ENCODE data around the gene GNB5. TPM values are rescaled to one million over a fixed set of nuclear protein-coding genes. Genes with fewer than 3 reads are reported as not detected.
"Not testable (repeated sequence)": the region's sequence is repeated elsewhere in the genome, so short reads cannot be mapped to it uniquely, and the experiment has no call there.

GNB5 gene
- total RNA-seq, 1 experiment from 2014 or later: 29.8 TPM

DNA sequence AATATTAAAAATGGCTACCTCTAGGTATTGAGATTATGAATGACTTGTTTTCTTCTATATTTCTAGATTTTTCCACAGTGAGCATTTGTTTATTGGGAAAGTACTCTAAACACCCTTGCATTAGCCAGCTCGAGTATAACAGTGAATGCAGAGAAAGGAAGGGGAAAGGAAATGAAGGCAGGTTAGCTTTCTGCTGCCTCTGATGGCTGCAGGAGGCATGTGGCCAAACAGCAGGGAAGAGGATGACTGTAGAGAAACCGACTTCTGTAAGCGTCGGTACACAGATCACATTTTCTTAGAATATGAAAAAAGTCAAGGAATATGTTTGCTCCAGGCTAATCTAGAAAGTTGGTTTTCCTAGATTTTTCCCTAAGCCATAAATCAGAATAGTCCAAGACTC is 19.8 kb downstream of the GNB5 start:
- Histone ChIP-seq H3K23ac (ENCODE audit: insufficient read length, low read depth, low read length) (no peak overlapping the region), H3K18ac (ENCODE audit: insufficient read length, low read depth, low read length) (no peak overlapping the region), H3K79me2 (ENCODE audit: insufficient read depth, low read length) (0 out of 2 replicates have a peak, but pooled peaks cover 2% of the 10 kb centered on the region), H2BK15ac (ENCODE audit: low read depth, low read length) (no peak overlapping the region), H3T11ph (ENCODE audit: low read length) (no peak overlapping the region), H2AFZ (ENCODE audit: low read length) (no peak overlapping the region), H3K27me3 (ENCODE audit: insufficient read depth, low read length) (no peaks in the 10 kb centered on the region), H2BK12ac (ENCODE audit: insufficient read length, low read depth, low read length) (no peak overlapping the region), H2BK20ac (ENCODE audit: low read depth, low read length, poor library complexity, severe bottlenecking) (no peak overlapping the region), H2AK5ac (ENCODE audit: insufficient read length, low read length) (no peak overlapping the region), H3K23me2 (ENCODE audit: insufficient read length, low read depth, low read length, poor library complexity, severe bottlenecking) (no peaks in the 10 kb centered on the region), H3K9ac (ENCODE audit: extremely low read depth, insufficient read length, low read length) (no peak overlapping the region), H3K79me1 (ENCODE audit: insufficient read depth, low read depth, low read length, poor library complexity, severe bottlenecking) (no peaks in the 10 kb centered on the region), H4K91ac (ENCODE audit: insufficient read length, low read depth, low read length) (no peak overlapping the region), H3K9me3 (ENCODE audit: control insufficient read depth, low read depth, low read length) (no peaks in the 10 kb centered on the region), H2BK5ac (ENCODE audit: insufficient read length, low read length) (no peak overlapping the region), H4K5ac (ENCODE audit: insufficient read length, low read depth, low read length) (no peak overlapping the region), H4K8ac (replicated peaks; ENCODE audit: insufficient read length, low read depth, low read length) (no peak overlapping the region), H3K4me2 (ENCODE audit: insufficient read depth, insufficient read length, low read length) (no peak overlapping the region), H3K27ac (ENCODE audit: insufficient read length, low read depth, low read length) (no peak overlapping the region), H2BK120ac (ENCODE audit: low read depth, low read length, poor library complexity, severe bottlenecking) (no peak overlapping the region), H4K20me1 (ENCODE audit: control insufficient read depth, insufficient read depth, insufficient read length) (no peaks in the 10 kb centered on the region), H3K56ac (ENCODE audit: insufficient read length, low read depth, low read length) (no peak overlapping the region), H3K4ac (ENCODE audit: low read depth, low read length) (no peak overlapping the region), H3K14ac (ENCODE audit: insufficient read depth, low read length) (no peak overlapping the region), H3K4me1 (ENCODE audit: insufficient read depth, low read length) (no peaks in the 10 kb centered on the region)
- no peaks in the 10 kb centered on the region for H3K36me3 Mint-ChIP-seq (ENCODE audit: insufficient read depth in 1 of 3, low read depth in 3 of 3)
- H3K27me3 Mint-ChIP-seq (ENCODE audit: low read depth): no peaks in the 10 kb centered on the region
- H3K9me3 Mint-ChIP-seq: no peaks in the 10 kb centered on the region
- H3K4me1 Mint-ChIP-seq: peaks cover 7% of the 10 kb centered on the region in 2 experiments
- H3K4me3 Mint-ChIP-seq: peak overlapping the region in 1 of 2 experiments; percentile 19; a peak in 1 of 5 replicates
- TF ChIP-seq, protein P1, sequence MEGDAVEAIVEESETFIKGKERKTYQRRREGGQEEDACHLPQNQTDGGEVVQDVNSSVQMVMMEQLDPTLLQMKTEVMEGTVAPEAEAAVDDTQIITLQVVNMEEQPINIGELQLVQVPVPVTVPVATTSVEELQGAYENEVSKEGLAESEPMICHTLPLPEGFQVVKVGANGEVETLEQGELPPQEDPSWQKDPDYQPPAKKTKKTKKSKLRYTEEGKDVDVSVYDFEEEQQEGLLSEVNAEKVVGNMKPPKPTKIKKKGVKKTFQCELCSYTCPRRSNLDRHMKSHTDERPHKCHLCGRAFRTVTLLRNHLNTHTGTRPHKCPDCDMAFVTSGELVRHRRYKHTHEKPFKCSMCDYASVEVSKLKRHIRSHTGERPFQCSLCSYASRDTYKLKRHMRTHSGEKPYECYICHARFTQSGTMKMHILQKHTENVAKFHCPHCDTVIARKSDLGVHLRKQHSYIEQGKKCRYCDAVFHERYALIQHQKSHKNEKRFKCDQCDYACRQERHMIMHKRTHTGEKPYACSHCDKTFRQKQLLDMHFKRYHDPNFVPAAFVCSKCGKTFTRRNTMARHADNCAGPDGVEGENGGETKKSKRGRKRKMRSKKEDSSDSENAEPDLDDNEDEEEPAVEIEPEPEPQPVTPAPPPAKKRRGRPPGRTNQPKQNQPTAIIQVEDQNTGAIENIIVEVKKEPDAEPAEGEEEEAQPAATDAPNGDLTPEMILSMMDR (conservative IDR thresholded peaks at IDR 0.05): no peak; the same call in 1 of the 3 replicates
- DNase-seq: no peak
- WGBS (ENCODE audit: extremely low coverage, insufficient read length, low lambda C conversion rate): no CpG with 5 or more reads among the region's 4 CpGs
- peak overlapping the region in 1 of 3 experiments; percentile 88; a peak in 1 of 7 replicates for H3K27ac Mint-ChIP-seq

DNA sequence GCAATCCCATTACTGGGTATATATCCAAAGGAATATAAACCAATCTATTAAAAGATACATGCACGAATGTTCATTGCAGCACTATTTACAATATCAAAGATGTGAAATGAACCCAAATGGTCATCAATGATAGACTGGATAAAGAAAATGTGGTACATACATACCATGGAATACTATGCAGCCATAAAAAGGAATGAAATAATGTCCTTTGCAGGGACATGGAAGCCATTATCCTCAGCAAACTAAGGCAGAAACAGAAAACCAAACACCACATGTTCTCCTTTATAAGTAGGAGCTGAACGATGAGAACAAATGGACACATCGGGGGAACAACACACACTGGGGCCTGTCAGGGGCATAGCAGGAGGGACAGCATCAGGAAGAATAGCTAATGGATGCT is 21.0 kb downstream of the GNB5 start:
- not testable (repeated sequence) for DNase-seq; H3T11ph ChIP-seq (ENCODE audit: low read length); H4K20me1 ChIP-seq (ENCODE audit: control insufficient read depth, insufficient read depth, insufficient read length); H3K79me1 ChIP-seq (ENCODE audit: insufficient read depth, low read depth, low read length, poor library complexity, severe bottlenecking); H3K9me3 ChIP-seq (ENCODE audit: control insufficient read depth, low read depth, low read length); H4K91ac ChIP-seq (ENCODE audit: insufficient read length, low read depth, low read length); H3K4me2 ChIP-seq (ENCODE audit: insufficient read depth, insufficient read length, low read length); H3K27ac Mint-ChIP-seq; H3K9ac ChIP-seq (ENCODE audit: extremely low read depth, insufficient read length, low read length); H3K4ac ChIP-seq (ENCODE audit: low read depth, low read length); H3K56ac ChIP-seq (ENCODE audit: insufficient read length, low read depth, low read length); H3K4me3 Mint-ChIP-seq; H3K36me3 Mint-ChIP-seq (ENCODE audit: insufficient read depth in 1 of 3, low read depth in 3 of 3); H3K23me2 ChIP-seq (ENCODE audit: insufficient read length, low read depth, low read length, poor library complexity, severe bottlenecking); H2BK5ac ChIP-seq (ENCODE audit: insufficient read length, low read length); H2BK12ac ChIP-seq (ENCODE audit: insufficient read length, low read depth, low read length); H3K27ac ChIP-seq (ENCODE audit: insufficient read length, low read depth, low read length); H3K4me1 Mint-ChIP-seq; H3K9me3 Mint-ChIP-seq; H4K8ac ChIP-seq (replicated peaks; ENCODE audit: insufficient read length, low read depth, low read length); H2AFZ ChIP-seq (ENCODE audit: low read length); H2BK15ac ChIP-seq (ENCODE audit: low read depth, low read length); H2BK120ac ChIP-seq (ENCODE audit: low read depth, low read length, poor library complexity, severe bottlenecking); H3K14ac ChIP-seq (ENCODE audit: insufficient read depth, low read length); H4K5ac ChIP-seq (ENCODE audit: insufficient read length, low read depth, low read length); H2BK20ac ChIP-seq (ENCODE audit: low read depth, low read length, poor library complexity, severe bottlenecking); H3K79me2 ChIP-seq (ENCODE audit: insufficient read depth, low read length); H3K4me1 ChIP-seq (ENCODE audit: insufficient read depth, low read length); H3K27me3 ChIP-seq (ENCODE audit: insufficient read depth, low read length); H3K27me3 Mint-ChIP-seq (ENCODE audit: low read depth); H3K18ac ChIP-seq (ENCODE audit: insufficient read length, low read depth, low read length); H3K23ac ChIP-seq (ENCODE audit: insufficient read length, low read depth, low read length); H2AK5ac ChIP-seq (ENCODE audit: insufficient read length, low read length)
- no CpG with 5 or more reads among the region's 3 CpGs for WGBS (ENCODE audit: extremely low coverage, insufficient read length, low lambda C conversion rate)

All from H9 (cell line).